Fibroblast of lung (primary cell): ENCODE measurements around the gene SLC5A4. TPM values are rescaled to one million over a fixed set of nuclear protein-coding genes. Genes with fewer than 3 reads are reported as not detected.

Source experiments
- DNase-seq, 2 donors: peaks; one replicate each; pipeline versions ENCODE4 v3.0.0 to v3.0.0-alpha.2; 2010; ENCODE audit warnings: low read depth in 2 of 2
- H2AFZ ChIP-seq: 2 replicates; pipeline ENCODE4 v1.5.1; 2012; ENCODE audit warnings: low read length, control low read depth, inconsistent platforms
- H3K27ac ChIP-seq: 2 replicates; pipeline ENCODE4 v1.5.1; 2011; ENCODE audit warnings: low read length, control low read depth; ENCODE audit not compliant: insufficient read depth
- H3K27me3 ChIP-seq: 2 replicates; pipeline ENCODE4 v1.5.1; 2011; ENCODE audit warnings: mild to moderate bottlenecking, low read length; ENCODE audit not compliant: control insufficient read depth, insufficient read depth
- H3K36me3 ChIP-seq: 2 replicates; pipeline ENCODE4 v1.5.1; 2011; ENCODE audit warnings: low read length; ENCODE audit not compliant: control insufficient read depth, insufficient read depth
- H3K4me1 ChIP-seq: 2 replicates; pipeline ENCODE4 v1.5.1; 2011; ENCODE audit warnings: low read length; ENCODE audit not compliant: control insufficient read depth, insufficient read depth; ENCODE audit errors: extremely low read depth
- H3K4me2 ChIP-seq: 2 replicates; pipeline ENCODE4 v1.5.1; 2011; ENCODE audit warnings: low read length, control low read depth; ENCODE audit not compliant: insufficient read depth; ENCODE audit errors: extremely low read depth
- H3K4me3 ChIP-seq, 4 experiments: fragments of 200-600 bp in 1 of 4; sonication (generic) in 1 of 4; replicated peaks in 1 of 4; 2 replicates each; pipeline ENCODE4 v1.5.1; 2011 to 2016; ENCODE audit warnings: low read length in 4 of 4, low read depth in 3 of 4, mild to moderate bottlenecking in 3 of 4, control low read depth in 2 of 4, inconsistent platforms in 1 of 4, mixed read lengths in 1 of 4; ENCODE audit not compliant: insufficient read depth in 1 of 4; ENCODE audit errors: control extremely low read depth in 1 of 4
- H3K79me2 ChIP-seq: 2 replicates; pipeline ENCODE4 v1.5.1; 2012; ENCODE audit warnings: mild to moderate bottlenecking, low read length, inconsistent platforms; ENCODE audit not compliant: control insufficient read depth, insufficient read depth
- H3K9ac ChIP-seq: 2 replicates; pipeline ENCODE4 v1.5.1; 2011; ENCODE audit warnings: mild to moderate bottlenecking, low read length, control low read depth; ENCODE audit not compliant: insufficient read depth
- H3K9me3 ChIP-seq: 2 replicates; pipeline ENCODE4 v1.5.1; 2012; ENCODE audit warnings: low read depth, low read length; ENCODE audit not compliant: control insufficient read depth, insufficient read depth
- H4K20me1 ChIP-seq: 2 replicates; pipeline ENCODE4 v1.5.1; 2011; ENCODE audit warnings: low read length; ENCODE audit not compliant: control insufficient read depth, insufficient read depth; ENCODE audit errors: extremely low read depth
- CTCF ChIP-seq, 2 donors: IDR thresholded peaks in 1 of 2; conservative IDR thresholded peaks in 1 of 2; 1 replicate in 1 of 2; 2 replicates in 1 of 2; pipeline ENCODE4 v1.5.1; 2011 to 2012; ENCODE audit warnings: low read length in 2 of 2, control low read depth in 1 of 2, inconsistent platforms in 1 of 2, low read depth in 1 of 2, mild to moderate bottlenecking in 1 of 2
- EZH2 ChIP-seq: IDR thresholded peaks from 2 replicates; pipeline ENCODE4 v1.5.1; 2012; ENCODE audit warnings: low read length, control low read depth, mild to moderate bottlenecking; ENCODE audit errors: missing control alignments
- polyA plus RNA-seq, 2 donors: library from polyadenylated mRNA; depleted of rRNA in 1 of 2; stranded (reverse) in 1 of 2; unstranded in 1 of 2; fragments of >200 nt; gene quantifications; 2 replicates each; pipeline ENCODE4 v1.2.1, GENCODE V29; 2011 to 2012; ENCODE audit warnings: missing spikeins in 1 of 2
- total RNA-seq: library from RNA; depleted of rRNA; stranded (reverse); fragments of >200 nt; gene quantifications from 2 replicates; pipeline ENCODE4 v1.2.1, GENCODE V29; 2014

Gene SLC5A4
- total and polyA plus RNA-seq, 2 donors (not counting 1 experiment from before 2014, with no cell fraction given) = 0.06 TPM; not detected in 1

- Histone ChIP-seq H3K79me2 (no peaks in the 10 kb centered on the region), H4K20me1 (no peaks in the 10 kb centered on the region), H3K27me3 (no peaks in the 10 kb centered on the region), H2AFZ (no peak overlapping the region), H3K4me2 (no peak overlapping the region), H3K9ac (no peak overlapping the region), H3K9me3 (no peaks in the 10 kb centered on the region), H3K36me3 (no peaks in the 10 kb centered on the region), H3K4me1 (no peaks in the 10 kb centered on the region), H3K27ac (no peak overlapping the region), H3K4me3 (no peak overlapping the region)
- DNase-seq = no peak
- no peak for TF ChIP-seq EZH2
- no peak for TF ChIP-seq CTCF (conservative IDR thresholded peaks at IDR 0.05 in 1 of 2, IDR thresholded peaks at IDR 0.05 in 1 of 2; ENCODE audit: low read depth in 1 of 2, low read length in 2 of 2)
Measured at GRCh38 chr22:32181043-32181442, 74.1 kb downstream of the SLC5A4 start.

GRCh38 chr22:32177221-32177765, 77.9 kb downstream of the SLC5A4 start:
- H3K9me3 ChIP-seq = no peaks in the 10 kb centered on the region
- TF ChIP-seq CTCF (conservative IDR thresholded peaks at IDR 0.05 in 1 of 2, IDR thresholded peaks at IDR 0.05 in 1 of 2; ENCODE audit: low read depth in 1 of 2, low read length in 2 of 2) (no peak), EZH2 (no peak)

DNA sequence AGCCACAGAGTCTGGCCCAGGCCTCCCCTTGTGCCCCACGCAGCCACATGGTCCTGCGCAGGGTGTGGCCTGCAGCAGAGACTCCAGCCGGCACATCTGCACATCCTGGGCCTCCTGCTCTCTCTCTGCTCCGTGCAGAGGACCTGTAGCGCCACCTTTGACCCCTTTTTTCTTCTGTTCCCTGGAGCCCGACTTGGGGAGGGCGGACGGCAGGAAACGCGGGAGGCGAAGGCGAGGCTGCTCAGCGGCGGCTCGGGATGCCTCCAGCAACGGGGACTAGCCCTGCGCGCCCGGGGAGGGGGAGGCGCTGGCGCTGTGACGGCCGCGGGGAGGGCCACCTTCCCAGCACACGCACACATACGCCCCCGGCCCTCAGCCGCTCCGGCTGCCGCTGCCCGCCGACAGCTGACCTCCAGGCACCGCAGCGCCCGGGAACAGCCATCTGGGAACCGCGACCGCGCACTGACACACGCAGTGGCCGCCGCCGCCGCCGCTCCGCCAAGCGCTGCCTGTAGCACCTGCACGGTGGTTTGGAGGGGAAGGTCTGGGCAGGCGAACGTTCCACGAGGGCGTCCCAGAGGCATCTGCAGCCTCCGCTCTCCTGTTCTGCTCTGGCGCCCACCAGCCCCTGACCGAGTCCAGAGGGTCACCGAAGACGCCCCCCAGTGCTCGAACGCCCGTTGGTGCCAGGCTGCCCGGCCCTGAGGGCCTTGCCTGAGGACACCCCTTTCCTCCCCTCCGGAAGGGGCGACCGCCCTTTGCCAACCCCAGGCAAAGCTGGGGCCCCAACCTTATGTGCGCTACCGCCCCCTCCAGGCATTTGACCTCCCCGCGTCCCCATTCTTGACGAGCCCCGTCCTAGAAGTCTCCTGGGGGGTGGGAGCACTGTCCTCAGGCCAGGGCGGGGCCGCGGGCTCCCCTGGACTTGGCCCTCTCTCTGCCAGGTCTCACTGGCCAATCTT, 79.2 kb downstream of the SLC5A4 start:
- Histone ChIP-seq H3K36me3 (no peaks in the 10 kb centered on the region), H3K4me1 (no peaks in the 10 kb centered on the region), H3K27me3 (no peaks in the 10 kb centered on the region), H4K20me1 (no peaks in the 10 kb centered on the region), H2AFZ (no peak overlapping the region), H3K4me2 (no peak overlapping the region), H3K9ac (no peak overlapping the region), H3K79me2 (no peaks in the 10 kb centered on the region), H3K4me3 (no peak overlapping the region), H3K27ac (no peak overlapping the region), H3K9me3 (no peaks in the 10 kb centered on the region)
- TF ChIP-seq EZH2 = no peak
- no peak for TF ChIP-seq CTCF (conservative IDR thresholded peaks at IDR 0.05 in 1 of 2, IDR thresholded peaks at IDR 0.05 in 1 of 2; ENCODE audit: low read depth in 1 of 2, low read length in 2 of 2)
- DNase-seq = no peak

More at GRCh38 chr22:32177221-32177765, 77.9 kb downstream of the SLC5A4 start:
- Histone ChIP-seq H3K9ac (no peak overlapping the region), H3K27me3 (no peaks in the 10 kb centered on the region), H3K79me2 (no peaks in the 10 kb centered on the region), H3K4me2 (no peak overlapping the region), H3K4me1 (no peaks in the 10 kb centered on the region), H3K4me3 (no peak overlapping the region), H2AFZ (no peak overlapping the region), H3K27ac (no peak overlapping the region), H4K20me1 (no peaks in the 10 kb centered on the region), H3K36me3 (no peaks in the 10 kb centered on the region)
- no peak for DNase-seq
